Urinary bladder (tissue), 4 donors: Measurements from ENCODE around the gene ITLN1. TPM values are rescaled to one million over a fixed set of nuclear protein-coding genes. Genes with fewer than 3 reads are reported as not detected.
"Not testable (repeated sequence)": the region's sequence is repeated elsewhere in the genome, so short reads cannot be mapped to it uniquely, and the experiment has no call there.

ENCODE experiments used
- DNase-seq: peaks from one replicate; pipeline ENCODE4 v3.0.0-alpha.2; 2015; ENCODE audit errors: extremely low spot score
- H3K27ac ChIP-seq: one replicate; pipeline ENCODE4 v1.5.1; 2013; ENCODE audit warnings: low read depth, mild to moderate bottlenecking, moderate library complexity
- H3K36me3 ChIP-seq: one replicate; pipeline ENCODE4 v1.6.1; 2013; ENCODE audit warnings: mild to moderate bottlenecking, moderate library complexity; ENCODE audit not compliant: insufficient read depth
- H3K4me1 ChIP-seq: one replicate; pipeline ENCODE4 v1.6.1; 2013; ENCODE audit warnings: mild to moderate bottlenecking, moderate library complexity; ENCODE audit not compliant: insufficient read depth
- H3K4me3 ChIP-seq: one replicate; pipeline ENCODE4 v1.5.1; 2013; ENCODE audit warnings: low read depth, low read length
- WGBS: extraction: QIAGEN DNeasy Blood & Tissue Kit; methylation state at CpG from one replicate; pipeline ENCODE4 v1.1.7; 2013; 5-methylcytosine and 5-hydroxymethylcytosine counted together
- polyA plus RNA-seq: library from polyadenylated mRNA; stranded (reverse); fragments of 200-250 nt; gene quantifications from one replicate; pipeline ENCODE4 v1.2.3, GENCODE V29; 2013
- total RNA-seq: library from RNA; depleted of rRNA; stranded (reverse); fragments of >200 nt; gene quantifications from one replicate; pipeline ENCODE4 v1.2.3, GENCODE V29; 2014
- donor health status: healthy with polysubstance abuse.
- donor health status: healthy.

The ITLN1 gene
- 3.4 TPM for total RNA-seq
- 0.56 TPM for polyA plus RNA-seq

DNA sequence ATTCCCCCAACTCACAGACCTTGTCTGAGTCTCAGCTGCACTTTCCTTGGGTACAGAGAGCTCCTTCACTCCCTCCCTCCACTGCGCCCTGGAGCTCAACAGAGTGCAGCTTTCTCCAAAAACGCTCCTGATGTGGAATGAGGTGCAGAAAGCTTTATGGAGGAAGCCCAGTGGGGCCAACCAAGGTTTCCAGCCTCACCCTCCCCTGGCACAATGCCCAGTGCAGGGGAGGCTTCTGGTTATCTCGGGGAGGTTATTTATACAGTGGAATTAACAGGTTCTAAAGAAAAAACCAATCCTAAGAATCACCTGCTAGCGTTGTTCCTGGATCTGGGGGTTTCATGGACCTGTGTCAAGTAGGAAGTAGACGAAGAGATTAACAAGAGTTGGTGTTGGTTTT lies at the start of gene ITLN1:
TSS of gene ITLN1 (minus strand) at position 139 of the 400 bp plus-strand sequence. CDS start 303 bp downstream, outside the sequence.
- Histone ChIP-seq H3K4me1 (no peaks in the 10 kb centered on the region), H3K36me3 (no peaks in the 10 kb centered on the region), H3K27ac (no peak within 1 kb of the TSS), H3K4me3 (no peak within 1 kb of the TSS)
- DNase-seq: no peak
- WGBS: 42% methylated on average over 5 of the region's 5 CpGs

DNA sequence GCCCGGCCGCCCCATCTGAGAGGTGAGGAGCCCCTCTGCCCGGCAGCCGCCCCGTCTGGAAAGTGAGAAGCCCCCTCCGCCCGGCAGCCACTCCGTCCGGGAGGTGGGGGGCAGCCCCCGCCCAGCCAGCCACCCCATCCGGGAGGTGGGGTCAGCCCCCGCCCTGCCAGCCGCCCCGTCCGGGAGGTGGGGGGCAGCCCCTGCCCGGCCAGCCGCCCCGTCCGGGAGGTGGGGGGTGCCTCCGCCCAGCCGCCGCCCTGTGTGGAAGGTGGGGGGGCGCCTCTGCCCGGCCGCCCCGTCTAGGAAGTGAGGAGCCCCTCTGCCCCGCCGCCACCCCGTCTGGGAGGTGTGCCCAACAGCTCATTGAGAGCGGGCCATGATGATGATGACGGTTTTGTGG lies 48.3 kb upstream of the ITLN1 start:
- not testable (repeated sequence) for H3K4me1 ChIP-seq, H3K4me3 ChIP-seq, DNase-seq, H3K36me3 ChIP-seq, H3K27ac ChIP-seq
- 97% methylated on average over 31 of the region's 31 CpGs for WGBS

DNA sequence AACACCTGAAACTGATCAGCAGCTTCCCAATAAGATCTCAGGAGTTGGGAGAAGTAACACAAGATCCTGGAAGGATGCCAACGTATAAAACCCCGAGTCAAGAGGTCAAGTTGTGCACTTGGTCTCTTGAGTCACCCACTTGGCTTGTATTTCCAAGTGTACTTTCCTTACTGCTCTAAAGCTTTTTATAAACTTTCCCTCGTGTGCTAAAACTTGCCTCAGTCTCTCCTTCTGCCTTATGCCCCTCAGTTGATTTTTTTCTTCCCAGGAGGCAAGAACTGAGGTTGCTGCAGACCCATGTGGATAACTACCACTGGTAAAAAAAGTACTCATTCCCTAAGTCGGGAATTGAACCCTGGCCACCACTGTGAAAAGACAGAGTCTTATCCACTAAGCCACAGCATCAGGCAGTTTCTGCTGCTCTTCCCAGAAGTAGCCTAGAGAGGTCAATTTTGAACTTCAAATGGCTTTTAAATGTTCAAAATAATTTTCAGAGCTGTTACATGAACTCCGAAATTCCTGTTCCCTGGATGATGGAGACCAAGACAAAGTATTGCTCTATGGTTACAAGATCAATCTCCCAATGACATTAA lies 40.8 kb upstream of the ITLN1 start:
- WGBS: 62% methylated on average over 5 of the region's 5 CpGs
- Histone ChIP-seq H3K4me3 (no peak overlapping the region), H3K27ac (no peak overlapping the region), H3K36me3 (no peaks in the 10 kb centered on the region), H3K4me1 (no peaks in the 10 kb centered on the region)
- DNase-seq: no peak

DNA sequence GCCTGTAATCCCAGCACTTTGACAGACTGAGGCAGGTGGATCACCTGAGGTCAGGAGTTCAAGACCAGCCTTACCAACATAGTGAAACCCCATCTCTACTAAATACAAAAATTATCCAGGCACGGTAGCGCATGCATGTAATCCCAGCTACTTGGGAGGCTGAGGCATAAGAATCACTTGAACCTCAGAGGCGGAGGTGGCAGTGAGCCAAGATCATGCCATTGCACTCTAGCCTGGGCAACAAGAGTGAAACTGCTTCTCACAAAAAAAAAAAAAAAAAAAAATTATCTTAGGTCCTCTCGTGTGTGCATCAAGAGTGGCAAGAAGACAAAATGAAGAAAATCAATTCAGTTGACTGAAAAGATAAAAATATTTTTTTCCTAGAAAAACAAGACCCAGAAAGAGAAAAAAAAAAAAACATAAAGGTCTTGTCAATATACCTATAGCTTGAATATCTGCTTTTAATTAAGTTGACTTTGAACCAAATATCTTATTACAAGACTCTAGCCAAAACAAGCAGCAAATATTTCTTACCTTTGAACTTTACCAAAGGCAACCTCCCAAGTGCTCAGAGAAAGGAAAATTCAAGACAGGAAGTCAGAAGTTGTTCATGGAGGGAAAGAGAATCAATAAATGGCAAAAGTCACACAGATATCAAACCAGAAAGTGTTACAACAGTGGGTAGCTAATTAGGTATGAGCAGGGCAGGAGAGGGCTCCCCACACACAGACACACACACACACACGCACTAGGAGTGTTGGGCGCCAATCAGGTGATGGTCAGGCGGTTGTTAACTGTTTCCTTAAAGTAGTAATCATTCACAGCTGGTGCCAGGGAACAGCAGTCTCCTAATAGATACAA lies 40.0 kb upstream of the ITLN1 start:
- no peaks in the 10 kb centered on the region for H3K4me1 ChIP-seq
- DNase-seq: no peak
- no peak overlapping the region for H3K27ac ChIP-seq
- 82% methylated on average over 7 of the region's 7 CpGs for WGBS
- H3K4me3 ChIP-seq: no peak overlapping the region
- no peaks in the 10 kb centered on the region for H3K36me3 ChIP-seq

DNA sequence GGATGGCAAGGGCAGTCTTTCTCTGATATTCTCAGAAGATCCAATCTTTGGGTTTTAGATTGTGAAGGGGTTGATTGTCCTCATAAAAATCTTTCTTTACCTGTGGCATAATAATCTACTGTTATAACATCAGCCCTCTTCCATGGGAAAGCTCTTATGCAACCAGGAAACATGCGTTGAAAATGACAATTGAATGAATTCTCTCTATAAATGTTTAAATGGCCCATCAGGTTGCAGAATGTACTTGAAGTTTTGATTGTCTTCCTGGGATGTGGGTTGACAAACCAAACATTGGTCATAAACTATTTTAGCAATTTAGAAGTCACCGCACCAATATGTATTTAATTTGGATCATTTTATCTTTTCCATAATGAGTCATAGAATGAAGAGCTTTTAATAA lies 31.7 kb upstream of the ITLN1 start:
- Histone ChIP-seq H3K36me3 (no peaks in the 10 kb centered on the region), H3K27ac (no peak overlapping the region), H3K4me1 (no peaks in the 10 kb centered on the region), H3K4me3 (no peak overlapping the region)
- DNase-seq: no peak
- 87% methylated on average over 2 of the region's 2 CpGs for WGBS

DNA sequence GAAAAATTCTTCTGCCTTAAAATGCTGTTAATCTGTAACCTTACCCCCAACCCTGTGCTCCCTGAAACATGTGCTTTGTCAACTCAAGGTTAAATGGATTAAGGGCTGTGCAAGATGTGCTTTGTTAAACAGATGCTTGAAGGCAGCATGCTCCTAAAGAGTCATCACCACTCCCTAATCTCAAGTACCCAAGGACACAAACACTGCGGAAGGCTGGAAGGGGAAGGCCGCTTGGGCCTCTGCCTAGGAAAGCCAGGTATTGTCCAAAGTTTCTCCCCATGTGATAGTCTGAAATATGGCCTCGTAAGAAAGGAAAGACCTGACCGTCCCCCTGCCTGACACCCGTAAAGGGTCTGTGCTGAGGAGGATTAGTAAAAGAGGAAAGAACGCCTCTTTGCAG lies 28.2 kb upstream of the ITLN1 start:
- H3K4me1 ChIP-seq, H3K27ac ChIP-seq, H3K4me3 ChIP-seq, DNase-seq, H3K36me3 ChIP-seq: not testable (repeated sequence)
- WGBS: 69% methylated on average over 6 of the region's 6 CpGs

DNA sequence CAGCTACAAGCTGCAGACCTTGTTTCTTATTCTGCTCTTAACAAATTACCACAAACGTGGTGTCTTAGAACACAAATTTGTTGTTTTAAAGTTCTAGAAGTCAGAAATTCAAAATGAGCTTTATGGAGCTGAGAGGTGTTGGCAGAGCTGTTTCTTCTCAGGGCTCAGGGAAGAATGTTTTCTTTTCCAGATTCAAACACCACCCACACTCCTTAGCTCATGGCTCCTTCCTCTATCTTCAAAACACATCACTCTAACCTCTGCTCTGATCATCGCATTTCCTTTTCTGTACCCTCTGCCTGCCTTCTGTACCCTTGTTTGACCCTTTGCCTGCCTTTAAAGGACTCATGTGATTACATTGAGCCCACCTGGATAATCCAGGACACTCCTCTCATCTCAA lies 26.9 kb upstream of the ITLN1 start:
- WGBS: 28% methylated on average over 2 of the region's 2 CpGs
- H3K27ac ChIP-seq: no peak overlapping the region
- DNase-seq: no peak

DNA sequence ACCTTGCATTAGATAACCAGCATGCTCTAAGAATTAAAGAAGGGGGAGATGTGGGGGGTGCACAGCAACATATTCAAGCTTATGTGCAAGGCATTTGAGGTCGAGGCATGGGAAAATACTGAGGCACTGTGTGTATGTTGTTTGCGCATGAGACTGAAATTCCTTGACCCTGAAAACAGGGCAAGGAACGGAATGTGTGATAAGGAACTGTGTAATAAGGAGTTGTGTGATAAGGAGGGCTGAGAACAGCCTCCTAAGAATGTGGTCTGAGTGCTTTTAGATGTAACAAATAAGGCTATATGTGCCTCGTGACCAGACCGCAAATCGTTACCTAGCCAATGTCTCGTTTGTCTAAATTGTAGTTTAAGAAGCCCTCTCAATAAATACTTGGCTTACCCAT lies 26.5 kb upstream of the ITLN1 start:
- no peaks in the 10 kb centered on the region for H3K36me3 ChIP-seq
- WGBS: 15% methylated on average over 7 of the region's 7 CpGs
- no peak overlapping the region for H3K4me3 ChIP-seq
- H3K4me1 ChIP-seq: no peaks in the 10 kb centered on the region
- no peak for DNase-seq
- no peak overlapping the region for H3K27ac ChIP-seq

More for the DNA sequence above, 26.9 kb upstream of the ITLN1 start:
- H3K4me3 ChIP-seq: no peak overlapping the region
- H3K36me3 ChIP-seq: no peaks in the 10 kb centered on the region
- H3K4me1 ChIP-seq: no peaks in the 10 kb centered on the region

DNA sequence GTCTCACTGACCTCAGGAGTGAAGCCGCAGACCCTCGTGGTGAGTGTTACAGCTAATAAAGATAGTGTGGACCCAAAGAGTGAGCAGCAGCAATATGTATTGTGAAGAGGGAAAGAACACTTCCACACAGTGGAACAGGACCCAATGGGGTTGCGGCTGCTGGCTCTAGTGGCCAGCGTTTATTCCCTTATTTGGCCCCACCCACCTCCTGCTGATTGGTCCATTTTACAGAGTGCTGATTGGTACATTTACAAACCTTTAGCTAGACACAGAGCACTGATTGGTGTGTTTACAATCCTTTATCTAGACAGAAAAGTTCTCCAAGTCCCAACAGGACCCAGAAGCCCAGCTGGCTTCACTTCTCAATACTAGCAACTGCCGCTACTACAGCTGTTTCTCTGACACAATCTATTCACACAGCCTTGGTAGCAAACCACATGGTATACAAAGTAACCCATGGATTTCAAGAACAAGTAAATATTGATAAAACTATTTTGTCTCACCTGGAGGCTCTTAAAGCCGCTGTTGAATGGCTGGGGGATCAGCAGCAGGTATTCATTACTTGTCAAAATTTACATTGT lies 25.3 kb upstream of the ITLN1 start:
- DNase-seq: no peak
- no peaks in the 10 kb centered on the region for H3K4me1 ChIP-seq
- H3K36me3 ChIP-seq: no peaks in the 10 kb centered on the region
- WGBS: 76% methylated on average over 6 of the region's 6 CpGs
- H3K4me3 ChIP-seq: no peak overlapping the region
- no peak overlapping the region for H3K27ac ChIP-seq

DNA sequence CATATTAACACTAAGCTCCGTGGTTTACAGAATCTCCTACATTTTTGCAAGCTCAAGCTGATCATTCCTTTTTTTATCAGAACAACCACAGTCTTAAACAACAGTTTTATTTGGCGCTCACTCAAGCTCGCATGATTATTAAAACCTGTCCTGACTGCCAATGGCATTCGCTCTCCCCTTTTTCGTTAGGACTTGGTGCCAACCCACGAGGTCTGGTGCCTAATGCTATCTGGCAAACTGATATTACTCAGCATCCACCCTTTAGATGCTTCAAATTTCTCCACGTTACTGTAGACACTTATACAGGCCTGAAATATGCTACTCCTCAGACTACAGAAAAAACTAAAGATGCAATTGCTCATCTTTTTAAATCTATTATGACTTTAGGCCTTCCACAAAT lies 23.0 kb upstream of the ITLN1 start:
- DNase-seq: no peak
- Histone ChIP-seq H3K27ac (no peak overlapping the region), H3K36me3 (no peaks in the 10 kb centered on the region), H3K4me3 (no peak overlapping the region), H3K4me1 (no peaks in the 10 kb centered on the region)
- 32% methylated on average over 7 of the region's 7 CpGs for WGBS

DNA sequence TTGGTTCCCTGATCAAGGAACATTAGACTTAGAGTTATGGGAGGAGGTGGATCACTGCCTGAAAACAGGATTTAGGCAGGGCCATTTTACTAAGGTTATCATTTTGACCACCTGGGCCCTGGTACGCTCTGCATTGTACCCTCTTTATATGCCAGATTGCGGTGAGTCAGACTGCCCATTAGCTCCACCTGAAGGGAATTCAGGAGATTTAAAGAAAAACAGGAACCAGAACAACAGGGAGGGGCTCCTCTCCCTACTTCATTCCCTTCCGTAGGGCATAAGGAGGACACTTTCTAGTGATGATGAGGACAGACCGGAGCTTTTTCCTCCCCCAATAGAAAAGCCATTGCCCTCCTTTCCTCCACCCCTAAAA lies 20.6 kb upstream of the ITLN1 start:
- H3K36me3 ChIP-seq: no peaks in the 10 kb centered on the region
- WGBS: 80% methylated on average over 4 of the region's 4 CpGs
- H3K4me1 ChIP-seq: no peaks in the 10 kb centered on the region
- H3K4me3 ChIP-seq: no peak overlapping the region
- DNase-seq: no peak
- H3K27ac ChIP-seq: no peak overlapping the region

DNA sequence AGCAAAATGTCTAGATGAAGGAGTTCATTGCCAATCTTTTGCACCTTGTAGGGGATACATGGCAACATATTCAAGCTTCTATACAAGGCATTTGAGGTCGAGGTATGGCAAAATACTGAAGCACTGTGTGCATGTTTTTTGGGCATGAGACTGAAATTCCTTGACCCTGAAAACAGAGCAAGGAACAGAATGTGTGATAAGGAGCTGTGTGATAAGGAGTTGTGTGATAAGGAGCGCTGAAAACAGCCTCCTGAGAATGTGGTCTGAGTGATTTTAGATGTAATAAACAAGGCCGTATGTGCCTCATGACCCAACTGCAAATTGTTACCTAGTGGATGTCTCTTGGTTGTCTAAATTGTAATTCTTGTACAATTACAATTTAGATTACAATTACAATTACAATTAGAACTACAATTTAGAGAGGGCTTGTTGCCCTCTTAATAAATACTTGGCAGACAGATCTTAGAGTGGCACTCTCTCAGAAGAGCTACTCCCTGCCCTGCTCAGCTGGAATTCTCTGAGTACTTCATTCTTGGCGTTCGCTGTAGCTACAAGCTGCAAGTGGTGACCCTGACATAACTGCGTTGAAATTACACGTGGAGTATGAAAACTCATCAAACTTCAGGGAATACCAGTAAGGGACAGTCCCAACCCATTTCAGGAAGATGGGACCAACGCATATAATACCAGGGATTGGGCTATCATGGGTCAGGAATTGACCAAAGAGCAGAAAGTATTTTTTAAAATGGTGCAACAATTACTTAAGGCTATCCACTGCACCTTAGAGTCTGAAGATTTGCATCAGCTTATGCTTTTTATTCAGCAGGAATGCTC lies 20.0 kb upstream of the ITLN1 start:
- 50% methylated on average over 8 of the region's 8 CpGs for WGBS
- no peak overlapping the region for H3K27ac ChIP-seq
- DNase-seq: no peak
- no peak overlapping the region for H3K4me3 ChIP-seq
- no peaks in the 10 kb centered on the region for H3K4me1 ChIP-seq
- no peaks in the 10 kb centered on the region for H3K36me3 ChIP-seq

DNA sequence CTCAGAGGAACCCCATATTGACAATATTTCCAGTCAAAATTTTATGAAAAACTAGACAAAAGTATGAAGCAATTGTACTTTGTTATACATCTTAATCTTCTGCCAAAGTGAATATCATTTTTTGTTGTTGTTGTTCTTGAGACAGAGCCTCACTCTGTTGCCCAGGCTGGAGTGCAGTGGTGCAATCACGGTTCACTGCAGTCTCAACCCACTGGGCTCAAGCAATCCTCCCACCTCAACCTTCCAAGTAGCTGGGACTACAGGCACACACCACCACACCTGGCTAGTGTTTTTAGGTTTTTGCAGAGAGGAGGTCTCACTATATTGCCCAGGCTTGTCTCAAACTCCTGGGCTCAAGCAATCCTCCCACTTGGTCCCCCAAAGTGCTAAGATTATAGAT lies 17.3 kb upstream of the ITLN1 start:
- H3K4me3 ChIP-seq, H3K4me1 ChIP-seq, H3K27ac ChIP-seq, DNase-seq, H3K36me3 ChIP-seq: not testable (repeated sequence)
- WGBS: 77% methylated on average over 1 of the region's 1 CpG
